Sigmoid colon (tissue), 7 donors: Measurements from ENCODE around the gene GAL3ST2. TPM values are rescaled to one million over a fixed set of nuclear protein-coding genes. Genes with fewer than 3 reads are reported as not detected.

Experiments
- DNase-seq: peaks from one replicate; pipeline ENCODE4 v3.0.0-alpha.2; 2019
- H3K27ac ChIP-seq, 4 donors: fragments of 200-600 bp; sonication (generic); one replicate each; pipeline ENCODE4 v1.5.1; 2016 to 2019; ENCODE audit warnings: mild to moderate bottlenecking in 1 of 4
- H3K27me3 ChIP-seq, 3 donors: fragments of 200-600 bp; sonication (generic); one replicate each; pipeline ENCODE4 v1.5.1; 2019; ENCODE audit warnings: mild to moderate bottlenecking in 1 of 3
- H3K36me3 ChIP-seq, 4 donors: fragments of 200-600 bp; sonication (generic); one replicate each; pipeline ENCODE4 v1.5.1; 2016 to 2019
- H3K4me1 ChIP-seq, 4 donors: fragments of 200-600 bp; sonication (generic); one replicate each; pipeline ENCODE4 v1.5.1; 2017 to 2019
- H3K4me3 ChIP-seq, 4 donors: fragments of 200-600 bp; sonication (generic); one replicate each; pipeline ENCODE4 v1.5.1; 2017 to 2019; ENCODE audit warnings: mild to moderate bottlenecking in 2 of 4, moderate library complexity in 1 of 4
- H3K9me3 ChIP-seq, 4 donors: fragments of 200-600 bp in 3 of 4; sonication (generic) in 3 of 4; one replicate each; pipeline versions ENCODE4 v1.5.1 to v1.6.1; 2013 to 2019
- EP300 ChIP-seq, 4 donors: sonication (generic); formaldehyde crosslinking; IDR thresholded peaks; one replicate each; pipeline ENCODE4 v1.6.1; 2017; ENCODE audit warnings: antibody characterized with exemption in 4 of 4
- POLR2A ChIP-seq, 2 donors: fragments of 450-650 bp; IDR thresholded peaks; one replicate each; pipeline ENCODE4 v1.6.1; 2016; ENCODE audit warnings: antibody characterized with exemption in 2 of 2, mild to moderate bottlenecking in 2 of 2, moderate library complexity in 2 of 2
- POLR2AphosphoS5 ChIP-seq, 4 donors: sonication (generic); formaldehyde crosslinking; IDR thresholded peaks; one replicate each; pipeline ENCODE4 v1.6.1; 2017; ENCODE audit warnings: antibody characterized with exemption in 4 of 4
- WGBS, 2 donors: extraction: QIAGEN DNeasy Blood & Tissue Kit; methylation state at CpG; one replicate each; pipeline ENCODE4 v1.1.7; 2013; 5-methylcytosine and 5-hydroxymethylcytosine counted together
- intact Hi-C: fragments of 100-400 bp; cut with DNase I; formaldehyde crosslinking; loops from one replicate; pipeline ENCODE4 v1.15.1; 2023
- polyA plus RNA-seq, 3 donors: library from polyadenylated mRNA; stranded (reverse); fragments of 200-250 nt; gene quantifications; one replicate each; pipeline ENCODE4 v1.2.3, GENCODE V29; 2013
- total RNA-seq, 4 donors: library from RNA; depleted of rRNA; stranded (reverse); fragments of >200 nt; gene quantifications; one replicate each; pipeline ENCODE4 v1.1.0, GENCODE V29; 2016
- TF ChIP-seq, protein P1 (sequence below), 4 experiments: fragments of 450-650 bp in 3 of 4; fragments of 200-600 bp in 1 of 4; IDR thresholded peaks; one replicate each; pipeline ENCODE4 v1.5.1; 2016 to 2019; ENCODE audit warnings: antibody characterized with exemption in 4 of 4, mild to moderate bottlenecking in 3 of 4, moderate library complexity in 2 of 4
- donor health status: healthy with polysubstance abuse.
- donor health status: Bipolar disorder and iron deficiency.
- donor health status: healthy.

Gene GAL3ST2
- total and polyA plus RNA-seq, 7 donors, result 0.33 to 13.6 (median 3.0) TPM; not detected in 2

DNA sequence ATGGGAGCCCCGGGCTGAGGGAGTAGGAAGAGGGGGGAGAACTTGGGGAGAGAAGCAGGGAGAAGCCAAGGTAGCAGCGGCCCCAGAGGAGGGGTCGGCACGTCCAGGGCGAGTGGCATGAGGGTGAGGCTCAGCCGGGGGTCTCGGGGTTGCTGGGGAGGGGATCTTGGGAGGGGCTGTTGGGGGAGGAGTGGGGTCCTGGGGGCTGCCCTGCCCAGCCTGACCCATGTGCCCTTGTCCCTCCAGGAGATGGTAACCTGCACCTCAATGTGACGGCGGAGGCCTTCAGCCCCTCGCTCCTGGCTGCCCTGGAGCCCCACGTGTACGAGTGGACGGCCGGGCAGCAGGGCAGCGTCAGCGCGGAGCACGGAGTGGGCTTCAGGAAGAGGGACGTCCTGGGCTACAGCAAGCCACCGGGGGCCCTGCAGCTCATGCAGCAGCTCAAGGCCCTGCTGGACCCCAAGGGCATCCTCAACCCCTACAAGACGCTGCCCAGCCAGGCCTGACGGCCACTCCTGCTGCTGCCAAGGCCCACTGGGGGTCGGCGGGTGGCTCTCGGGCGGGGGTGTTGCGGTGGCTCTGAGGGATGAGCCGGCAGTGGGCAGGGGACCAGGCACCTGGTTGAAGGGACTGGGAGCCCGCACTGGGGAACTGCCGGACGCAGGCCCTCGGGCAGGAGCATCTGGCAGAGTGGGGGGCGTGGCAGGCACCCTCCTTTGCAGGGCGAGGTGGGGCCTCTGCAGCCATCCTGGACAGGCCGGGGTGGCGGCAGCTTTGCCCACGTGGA is 9.0 kb upstream of the GAL3ST2 start:
- WGBS, 2 donors, result 88 to 92% methylated on average over 37 of the region's 37 CpGs
- no peak overlapping the region for H3K4me3 ChIP-seq
- peak; percentile 63 for DNase-seq
- TF ChIP-seq POLR2AphosphoS5 (IDR thresholded peaks at IDR 0.05) (no peak), POLR2A (IDR thresholded peaks at IDR 0.05) (no peak), EP300 (IDR thresholded peaks at IDR 0.05) (no peak)
- TF ChIP-seq, protein P1, sequence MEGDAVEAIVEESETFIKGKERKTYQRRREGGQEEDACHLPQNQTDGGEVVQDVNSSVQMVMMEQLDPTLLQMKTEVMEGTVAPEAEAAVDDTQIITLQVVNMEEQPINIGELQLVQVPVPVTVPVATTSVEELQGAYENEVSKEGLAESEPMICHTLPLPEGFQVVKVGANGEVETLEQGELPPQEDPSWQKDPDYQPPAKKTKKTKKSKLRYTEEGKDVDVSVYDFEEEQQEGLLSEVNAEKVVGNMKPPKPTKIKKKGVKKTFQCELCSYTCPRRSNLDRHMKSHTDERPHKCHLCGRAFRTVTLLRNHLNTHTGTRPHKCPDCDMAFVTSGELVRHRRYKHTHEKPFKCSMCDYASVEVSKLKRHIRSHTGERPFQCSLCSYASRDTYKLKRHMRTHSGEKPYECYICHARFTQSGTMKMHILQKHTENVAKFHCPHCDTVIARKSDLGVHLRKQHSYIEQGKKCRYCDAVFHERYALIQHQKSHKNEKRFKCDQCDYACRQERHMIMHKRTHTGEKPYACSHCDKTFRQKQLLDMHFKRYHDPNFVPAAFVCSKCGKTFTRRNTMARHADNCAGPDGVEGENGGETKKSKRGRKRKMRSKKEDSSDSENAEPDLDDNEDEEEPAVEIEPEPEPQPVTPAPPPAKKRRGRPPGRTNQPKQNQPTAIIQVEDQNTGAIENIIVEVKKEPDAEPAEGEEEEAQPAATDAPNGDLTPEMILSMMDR (IDR thresholded peaks at IDR 0.05), result no peak
- H3K27me3 ChIP-seq, result peaks cover 2 to 22% (median 5%) of the 10 kb centered on the region in 3 donors
- H3K36me3 ChIP-seq, result peaks cover 0 to 6% (median 0%) of the 10 kb centered on the region in 4 donors
- peaks cover 0 to 10% (median 8%) of the 10 kb centered on the region in 4 donors for H3K4me1 ChIP-seq
- H3K9me3 ChIP-seq, result no peaks in the 10 kb centered on the region
- no peak overlapping the region for H3K27ac ChIP-seq
- intact Hi-C loops, result no loop called here

DNA sequence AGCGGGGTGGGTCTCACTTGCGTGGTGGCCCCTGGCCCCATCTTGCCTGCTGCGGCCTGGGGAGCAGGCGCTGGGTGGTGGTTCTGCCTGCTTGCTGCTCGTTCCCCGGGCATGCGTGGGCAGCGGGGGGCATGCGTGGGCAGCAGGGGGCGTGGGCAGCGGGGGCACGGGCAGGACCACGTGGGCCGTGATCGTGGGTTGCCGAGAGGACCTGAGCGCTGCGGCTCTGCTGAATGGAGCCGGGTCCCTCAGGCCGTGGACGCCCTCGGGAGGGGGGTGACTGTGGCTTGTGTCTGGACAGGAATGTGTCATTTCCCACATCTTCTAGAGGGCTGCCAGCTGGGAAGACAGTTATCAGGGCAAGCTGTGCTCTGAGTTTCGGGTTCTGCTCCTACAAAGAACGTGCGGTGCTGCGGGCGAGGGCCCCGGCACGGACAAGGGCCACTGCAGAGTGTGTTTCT is 8.3 kb upstream of the GAL3ST2 start:
- peaks cover 0 to 6% (median 0%) of the 10 kb centered on the region in 4 donors for H3K36me3 ChIP-seq
- peak; percentile 60 for DNase-seq
- 89 to 92% methylated on average over 29 of the region's 29 CpGs for WGBS, 2 donors
- no peaks in the 10 kb centered on the region for H3K9me3 ChIP-seq
- TF ChIP-seq POLR2AphosphoS5 (IDR thresholded peaks at IDR 0.05) (no peak), EP300 (IDR thresholded peaks at IDR 0.05) (no peak), POLR2A (IDR thresholded peaks at IDR 0.05) (no peak)
- TF ChIP-seq, protein P1 (IDR thresholded peaks at IDR 0.05), result no peak
- H3K4me1 ChIP-seq, result peaks cover 0 to 10% (median 8%) of the 10 kb centered on the region in 4 donors
- intact Hi-C loops, result no loop called here
- no peak overlapping the region for H3K4me3 ChIP-seq
- H3K27ac ChIP-seq, result no peak overlapping the region
- peaks cover 5 to 28% (median 8%) of the 10 kb centered on the region in 3 donors for H3K27me3 ChIP-seq

DNA sequence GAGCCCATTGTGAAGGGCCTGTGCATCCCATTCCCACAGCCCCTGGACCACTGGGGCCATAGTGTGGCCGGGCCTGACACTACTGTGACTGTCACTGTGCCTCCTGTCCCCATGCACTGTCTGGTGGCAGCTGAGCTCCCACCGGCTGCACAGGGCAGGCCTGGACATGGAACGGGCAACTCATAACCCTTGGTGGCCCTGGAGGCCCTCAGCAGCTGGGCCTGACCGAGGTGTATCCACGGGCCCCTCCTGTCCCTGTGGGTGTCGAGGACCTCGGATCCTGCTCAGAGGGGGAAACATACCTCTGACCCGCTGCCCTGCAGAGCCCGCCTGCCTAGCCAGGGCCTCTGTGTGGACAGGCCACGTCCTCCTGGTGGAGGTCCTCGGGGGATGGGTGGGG is 7.8 kb upstream of the GAL3ST2 start:
- peak; percentile 46 for DNase-seq
- H3K4me1 ChIP-seq, result peaks cover 0 to 10% (median 8%) of the 10 kb centered on the region in 4 donors

DNA sequence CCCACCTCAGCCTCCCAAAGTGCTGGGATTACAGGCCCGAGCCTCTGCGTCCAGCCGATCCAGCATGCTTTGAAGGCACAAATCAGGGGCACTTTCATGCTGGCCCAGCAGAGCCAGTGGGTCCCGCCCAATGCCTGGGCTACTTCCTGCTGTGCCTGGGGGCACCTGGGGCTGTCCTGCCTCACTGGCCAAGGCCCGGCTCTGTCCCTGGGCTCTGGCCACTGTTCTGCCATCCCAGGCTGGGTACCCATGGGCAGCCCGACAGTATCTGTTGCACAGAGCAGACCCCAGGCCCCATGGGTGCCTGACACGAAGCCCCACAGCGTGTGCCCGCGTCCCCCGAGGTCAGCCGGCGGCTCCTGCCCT is 6.8 kb upstream of the GAL3ST2 start:
- TF ChIP-seq EP300 (IDR thresholded peaks at IDR 0.05) (no peak), POLR2A (IDR thresholded peaks at IDR 0.05) (no peak), POLR2AphosphoS5 (IDR thresholded peaks at IDR 0.05) (no peak)
- TF ChIP-seq, protein P1 (IDR thresholded peaks at IDR 0.05), result no peak
- peaks cover 0 to 10% (median 8%) of the 10 kb centered on the region in 4 donors for H3K4me1 ChIP-seq
- no peak overlapping the region for H3K27ac ChIP-seq
- intact Hi-C loops, result no loop called here
- H3K36me3 ChIP-seq, result no peaks in the 10 kb centered on the region
- peaks cover 5 to 43% (median 22%) of the 10 kb centered on the region in 3 donors for H3K27me3 ChIP-seq
- DNase-seq, result peak; percentile 42
- H3K9me3 ChIP-seq, result no peaks in the 10 kb centered on the region
- 86 to 91% methylated on average over 13 of the region's 13 CpGs for WGBS, 2 donors
- H3K4me3 ChIP-seq, result no peak overlapping the region

More for the DNA sequence above, 7.8 kb upstream of the GAL3ST2 start:
- 93 to 94% methylated on average over 11 of the region's 11 CpGs for WGBS, 2 donors
- Histone ChIP-seq H3K27ac (no peak overlapping the region), H3K36me3 (peaks cover 0 to 6% (median 0%) of the 10 kb centered on the region in 4 donors), H3K4me3 (no peak overlapping the region), H3K27me3 (peaks cover 5 to 34% (median 12%) of the 10 kb centered on the region in 3 donors), H3K9me3 (no peaks in the 10 kb centered on the region)
- TF ChIP-seq POLR2A (IDR thresholded peaks at IDR 0.05) (no peak), EP300 (IDR thresholded peaks at IDR 0.05) (no peak), POLR2AphosphoS5 (IDR thresholded peaks at IDR 0.05) (no peak)
- TF ChIP-seq, protein P1 (IDR thresholded peaks at IDR 0.05), result no peak
- intact Hi-C loops, result no loop called here
